PFSK-1 (cell line): ENCODE data around the gene USP5.
A peak's percentile ranks its signal among the peaks of the same experiment; 100 is the strongest.

Experiments
- FOXP2 ChIP-seq: optimal IDR thresholded peaks from 2 replicates; pipeline ENCODE3; 2011; ENCODE audit warnings: borderline replicate concordance, control low read depth, inconsistent platforms; ENCODE audit not compliant: insufficient read depth; ENCODE audit errors: extremely low read length, extremely low read depth
- POLR2AphosphoS5 ChIP-seq: IDR thresholded peaks from 2 replicates; pipeline ENCODE4 v1.6.1; 2012; ENCODE audit warnings: low read depth, mild to moderate bottlenecking, control low read depth, low read length, moderate library complexity
- REST ChIP-seq, 2 experiments: IDR thresholded peaks; 2 replicates each; pipeline versions ENCODE4 v1.6.1 to v1.8.0; 2011 to 2012; ENCODE audit warnings: low read depth in 2 of 2, low read length in 2 of 2, control low read depth in 1 of 2, inconsistent platforms in 1 of 2, mild to moderate bottlenecking in 1 of 2, moderate library complexity in 1 of 2; ENCODE audit not compliant: insufficient read depth in 1 of 2
- SIN3A ChIP-seq: IDR thresholded peaks from 2 replicates; pipeline ENCODE4 v1.6.1; 2012; ENCODE audit warnings: mild to moderate bottlenecking, low read length, moderate library complexity, borderline replicate concordance; ENCODE audit not compliant: insufficient read depth
- TAF1 ChIP-seq: IDR thresholded peaks from 2 replicates; pipeline ENCODE4 v1.6.1; 2012; ENCODE audit warnings: low read length, control low read depth, borderline replicate concordance; ENCODE audit not compliant: insufficient read depth

- peak; percentile 94 for TF ChIP-seq POLR2AphosphoS5
- peak in 1 of 2 experiments; percentile 32; a peak in 1 of 4 replicates for TF ChIP-seq REST (IDR thresholded peaks at IDR 0.05; ENCODE audit: insufficient read depth in 1 of 2, low read depth in 2 of 2, low read length in 2 of 2)
- peak; percentile 100 for TF ChIP-seq TAF1
- TF ChIP-seq FOXP2, result peak; percentile 99
- no peak for TF ChIP-seq SIN3A
Observed at GRCh38 chr12:6890789-6891645, 39.1 kb downstream of the USP5 start.
